GM23248 (cell line): ENCODE data around the gene CFAP210. TPM values are rescaled to one million over a fixed set of nuclear protein-coding genes. Genes with fewer than 3 reads are reported as not detected.

ENCODE experiments used
- DNase-seq: peaks from one replicate; pipeline ENCODE4 v3.0.0-alpha.2; 2015
- H2AFZ ChIP-seq: fragments of 200-600 bp; sonication (generic); 2 replicates; pipeline ENCODE4 v1.6.1; 2016; ENCODE audit warnings: antibody characterized with exemption
- H3F3A ChIP-seq: fragments of 200-600 bp; sonication (generic); 2 replicates; pipeline ENCODE4 v1.6.1; 2016; ENCODE audit warnings: mild to moderate bottlenecking, antibody characterized with exemption, mixed run types; ENCODE audit not compliant: insufficient read depth
- H3K27ac ChIP-seq: fragments of 200-600 bp; sonication (generic); 2 replicates; pipeline ENCODE4 v1.5.1; 2016; ENCODE audit warnings: mild to moderate bottlenecking
- H3K27me3 ChIP-seq: fragments of 200-600 bp; sonication (generic); replicated peaks from 2 replicates; pipeline ENCODE4 v1.6.1; 2016; ENCODE audit warnings: mild to moderate bottlenecking; ENCODE audit not compliant: insufficient read depth
- H3K36me3 ChIP-seq: fragments of 200-600 bp; sonication (generic); 2 replicates; pipeline ENCODE4 v1.6.1; 2016; ENCODE audit warnings: low read depth, mild to moderate bottlenecking
- H3K4me1 ChIP-seq: fragments of 200-600 bp; sonication (generic); 2 replicates; pipeline ENCODE4 v1.6.1; 2016; ENCODE audit warnings: mild to moderate bottlenecking; ENCODE audit not compliant: insufficient read depth
- H3K4me2 ChIP-seq: fragments of 200-600 bp; sonication (generic); one replicate; pipeline ENCODE4 v1.6.1; 2016; ENCODE audit warnings: mild to moderate bottlenecking; ENCODE audit not compliant: unreplicated experiment
- H3K4me3 ChIP-seq: fragments of 200-600 bp; sonication (generic); 2 replicates; pipeline ENCODE4 v1.5.1; 2016; ENCODE audit warnings: mild to moderate bottlenecking
- H3K79me2 ChIP-seq: fragments of 200-600 bp; sonication (generic); 2 replicates; pipeline ENCODE4 v1.6.1; 2016; ENCODE audit warnings: mild to moderate bottlenecking; ENCODE audit not compliant: insufficient read depth
- H3K9ac ChIP-seq: fragments of 200-600 bp; sonication (generic); 2 replicates; pipeline ENCODE4 v1.6.1; 2016; ENCODE audit warnings: mild to moderate bottlenecking
- H3K9me2 ChIP-seq: fragments of 200-600 bp; sonication (generic); 2 replicates; pipeline ENCODE4 v1.6.1; 2016; ENCODE audit warnings: mixed run types, mild to moderate bottlenecking, moderate library complexity; ENCODE audit not compliant: insufficient read depth
- H3K9me3 ChIP-seq: fragments of 200-600 bp; sonication (generic); one replicate; pipeline ENCODE4 v1.6.1; 2017; ENCODE audit warnings: low read depth
- H4K20me1 ChIP-seq: fragments of 200-600 bp; sonication (generic); 2 replicates; pipeline ENCODE4 v1.6.0; 2016; ENCODE audit not compliant: insufficient read depth
- EZH2 ChIP-seq: fragments of 200-600 bp; sonication (generic); IDR thresholded peaks from 2 replicates; pipeline ENCODE4 v1.6.1; 2018; ENCODE audit warnings: antibody characterized with exemption, mild to moderate bottlenecking; ENCODE audit not compliant: insufficient read depth, poor library complexity, severe bottlenecking
- EZH2phosphoT487 ChIP-seq: fragments of 200-600 bp; sonication (generic); IDR thresholded peaks from 2 replicates; pipeline ENCODE4 v1.6.1; 2018; ENCODE audit warnings: antibody characterized with exemption, moderate library complexity, mild to moderate bottlenecking, low read depth; ENCODE audit not compliant: insufficient read depth
- WGBS, 2 experiments: methylation state at CpG; one replicate each; pipeline ENCODE4 v1.1.6; 2015 to 2017; ENCODE audit warnings: low lambda C conversion rate in 2 of 2, low coverage in 1 of 2; ENCODE audit errors: missing lambda C conversion rate in 2 of 2; 5-methylcytosine and 5-hydroxymethylcytosine counted together
- in situ Hi-C: fragments of 300-500 bp; cut with MboI; formaldehyde crosslinking; loops from 2 replicates; pipeline ENCODE4 v1.15.0; 2020
- polyA plus RNA-seq: library from polyadenylated mRNA; unstranded; fragments of >200 nt; fragmentation: Nextera tagmentation; extraction: Ambion mirVana; gene quantifications from 2 replicates; pipeline ENCODE4 v1.2.1, GENCODE V29; 2016
- total RNA-seq: library from RNA; depleted of rRNA; stranded (reverse); fragments of >200 nt; shearing (Covaris generic); gene quantifications from 2 replicates; pipeline ENCODE4 v1.2.3, GENCODE V29; 2014

The CFAP210 gene
- total and polyA plus RNA-seq, 2 experiments from 2014 or later, result 0.11 TPM; not detected in 1

DNA sequence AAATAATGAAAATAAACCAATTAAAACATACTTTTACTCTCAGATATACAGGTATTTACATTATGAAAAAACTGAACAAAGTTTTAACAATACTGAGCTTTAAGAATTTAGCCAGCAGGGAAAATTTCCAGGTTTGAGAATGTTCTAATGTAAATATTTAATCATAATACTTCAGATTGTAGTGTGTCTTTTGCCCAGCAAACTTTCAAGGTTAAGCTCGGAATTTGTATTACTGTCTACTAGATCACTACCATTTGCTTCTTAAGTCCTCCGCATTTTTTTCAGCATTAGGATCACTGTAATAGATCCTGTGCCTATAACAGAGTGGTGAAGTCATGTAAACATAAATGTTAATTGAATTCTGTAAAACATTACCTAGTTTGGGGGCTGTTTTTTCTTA, 52.7 kb downstream of the CFAP210 start:
- peaks cover 16% of the 10 kb centered on the region; the same call in 1 of the 2 replicates for H3K79me2 ChIP-seq
- 92 to 100% methylated on average over 2 of the region's 2 CpGs for WGBS, 2 experiments
- H3F3A ChIP-seq, result peaks cover 12% of the 10 kb centered on the region; the same call in 1 of the 2 replicates
- no peak for DNase-seq
- no peak overlapping the region for H3K27ac ChIP-seq
- peaks cover 22% of the 10 kb centered on the region for H3K36me3 ChIP-seq
- TF ChIP-seq EZH2 (no peak), EZH2phosphoT487 (no peak)
- H3K4me1 ChIP-seq, result peaks cover 10% of the 10 kb centered on the region
- no peak overlapping the region for H3K4me2 ChIP-seq
- no peaks in the 10 kb centered on the region for H4K20me1 ChIP-seq
- no peaks in the 10 kb centered on the region for H3K27me3 ChIP-seq
- H3K9me2 ChIP-seq, result no peaks in the 10 kb centered on the region
- no peaks in the 10 kb centered on the region for H3K9me3 ChIP-seq
- H3K4me3 ChIP-seq, result no peak overlapping the region
- no peak overlapping the region for H2AFZ ChIP-seq
- in situ Hi-C loops, result no loop called here
- no peak overlapping the region for H3K9ac ChIP-seq

GRCh38 chr2:169640104-169640503, 54.1 kb downstream of the CFAP210 start:
- H3K79me2 ChIP-seq, result peaks cover 16% of the 10 kb centered on the region; the same call in 1 of the 2 replicates
- H3K4me3 ChIP-seq, result no peak overlapping the region
- H4K20me1 ChIP-seq, result no peaks in the 10 kb centered on the region
- H3K9me3 ChIP-seq, result no peaks in the 10 kb centered on the region
- in situ Hi-C loops, result no loop called here
- H3K4me1 ChIP-seq, result peaks cover 10% of the 10 kb centered on the region
- TF ChIP-seq EZH2 (no peak), EZH2phosphoT487 (no peak)
- DNase-seq, result no peak
- H3K36me3 ChIP-seq, result peaks cover 35% of the 10 kb centered on the region
- H3F3A ChIP-seq, result peaks cover 23% of the 10 kb centered on the region
- H2AFZ ChIP-seq, result no peak overlapping the region
- no peak overlapping the region for H3K27ac ChIP-seq
- no peak overlapping the region for H3K4me2 ChIP-seq
- WGBS, 2 experiments, result 95 to 97% methylated on average over 2 of the region's 2 CpGs
- H3K9me2 ChIP-seq, result no peaks in the 10 kb centered on the region
- no peaks in the 10 kb centered on the region for H3K27me3 ChIP-seq
- H3K9ac ChIP-seq, result no peak overlapping the region

DNA sequence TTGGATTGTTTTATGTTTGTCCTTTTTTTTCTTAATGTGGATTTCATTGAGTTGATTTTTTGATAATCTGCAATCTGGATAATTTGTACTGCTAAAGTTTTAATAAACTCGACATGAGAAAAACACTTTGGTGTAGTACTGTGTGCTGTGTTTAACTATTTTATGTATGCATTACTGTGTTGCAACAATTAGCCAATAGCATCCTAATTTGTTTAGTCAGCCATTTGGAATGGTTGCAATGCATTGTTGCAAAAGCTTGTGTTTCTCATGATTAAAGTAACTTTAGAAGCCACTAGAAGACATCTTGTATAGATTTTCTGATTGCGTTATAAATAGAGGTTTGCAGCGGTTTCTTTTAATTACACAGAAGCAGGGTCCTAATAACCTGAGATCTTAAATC, 56.6 kb downstream of the CFAP210 start:
- peaks cover 16% of the 10 kb centered on the region; the same call in 1 of the 2 replicates for H3K79me2 ChIP-seq
- H3K27ac ChIP-seq, result peak overlapping the region; percentile 17; the same call in 1 of the 2 replicates
- peaks cover 54% of the 10 kb centered on the region for H3K36me3 ChIP-seq
- in situ Hi-C loops, result no loop called here
- TF ChIP-seq EZH2phosphoT487, result no peak
- TF ChIP-seq EZH2, result no peak
- no peaks in the 10 kb centered on the region for H3K9me2 ChIP-seq
- no peak overlapping the region for H3K4me3 ChIP-seq
- no peaks in the 10 kb centered on the region for H3K27me3 ChIP-seq
- DNase-seq, result peak; percentile 74
- 82 to 83% methylated on average over 3 of the region's 3 CpGs for WGBS, 2 experiments
- H3K9ac ChIP-seq, result no peak overlapping the region
- peak overlapping the region; percentile 3 for H3K4me2 ChIP-seq
- peaks cover 27% of the 10 kb centered on the region for H3F3A ChIP-seq
- H3K9me3 ChIP-seq, result no peaks in the 10 kb centered on the region
- peaks cover 10% of the 10 kb centered on the region for H3K4me1 ChIP-seq
- H2AFZ ChIP-seq, result no peak overlapping the region
- H4K20me1 ChIP-seq, result no peaks in the 10 kb centered on the region

- TF ChIP-seq EZH2phosphoT487 (no peak), EZH2 (no peak)
- in situ Hi-C loops, result no loop called here
- no peak overlapping the region for H3K9ac ChIP-seq
Measured at GRCh38 chr2:169636440-169637097, 57.6 kb downstream of the CFAP210 start.

More at GRCh38 chr2:169636440-169637097, 57.6 kb downstream of the CFAP210 start:
- H3K4me1 ChIP-seq, result peaks cover 10% of the 10 kb centered on the region
- no peak overlapping the region for H3K27ac ChIP-seq
- H3K36me3 ChIP-seq, result peaks cover 60% of the 10 kb centered on the region
- no peaks in the 10 kb centered on the region for H3K27me3 ChIP-seq
- H3K9me2 ChIP-seq, result no peaks in the 10 kb centered on the region
- 98 to 99% methylated on average over 8 of the region's 8 CpGs for WGBS, 2 experiments
- no peak overlapping the region for H3K4me2 ChIP-seq
- no peak overlapping the region for H3K4me3 ChIP-seq
- H3K79me2 ChIP-seq, result peaks cover 16% of the 10 kb centered on the region; the same call in 1 of the 2 replicates
- H2AFZ ChIP-seq, result no peak overlapping the region
- H3F3A ChIP-seq, result peaks cover 27% of the 10 kb centered on the region
- DNase-seq, result no peak
- no peaks in the 10 kb centered on the region for H3K9me3 ChIP-seq
- no peaks in the 10 kb centered on the region for H4K20me1 ChIP-seq
